Gastrocnemius medialis (tissue), 4 donors: ENCODE results near the gene PARN.

ENCODE experiments used
- POLR2A ChIP-seq, 2 donors: fragments of 450-650 bp; IDR thresholded peaks; one replicate each; pipeline ENCODE4 v1.6.1; 2017; ENCODE audit warnings: antibody characterized with exemption in 2 of 2, mild to moderate bottlenecking in 2 of 2, moderate library complexity in 2 of 2
- TF ChIP-seq, protein P1 (sequence below), 5 experiments: fragments of 450-650 bp in 3 of 5; fragments of 200-600 bp in 2 of 5; sonication (generic) in 2 of 5; IDR thresholded peaks in 4 of 5; conservative IDR thresholded peaks in 1 of 5; 1 replicate in 4 of 5; 2 replicates in 1 of 5; pipeline ENCODE4 v1.5.1; 2016 to 2019; ENCODE audit warnings: antibody characterized with exemption in 5 of 5, mild to moderate bottlenecking in 3 of 5, moderate library complexity in 3 of 5

DNA sequence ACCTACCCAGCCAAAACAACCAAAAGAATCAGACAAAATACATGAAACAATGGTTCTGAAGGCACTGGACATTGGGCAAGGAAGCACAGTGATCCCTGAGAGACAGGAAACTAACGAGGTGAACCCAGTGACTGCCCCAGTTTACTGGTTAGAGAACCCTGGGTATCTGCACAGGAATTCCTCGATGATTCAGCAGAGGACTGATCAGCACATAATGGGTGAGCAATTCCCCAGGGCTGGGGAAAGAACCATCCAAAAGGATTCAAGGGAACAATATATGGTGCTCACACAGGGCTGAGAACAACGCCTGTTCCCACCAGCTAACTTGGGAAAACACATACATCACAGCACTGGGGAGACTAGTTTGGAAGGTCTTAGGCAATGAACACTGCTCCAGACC lies 167.2 kb downstream of the PARN start:
- TF ChIP-seq, protein P1, sequence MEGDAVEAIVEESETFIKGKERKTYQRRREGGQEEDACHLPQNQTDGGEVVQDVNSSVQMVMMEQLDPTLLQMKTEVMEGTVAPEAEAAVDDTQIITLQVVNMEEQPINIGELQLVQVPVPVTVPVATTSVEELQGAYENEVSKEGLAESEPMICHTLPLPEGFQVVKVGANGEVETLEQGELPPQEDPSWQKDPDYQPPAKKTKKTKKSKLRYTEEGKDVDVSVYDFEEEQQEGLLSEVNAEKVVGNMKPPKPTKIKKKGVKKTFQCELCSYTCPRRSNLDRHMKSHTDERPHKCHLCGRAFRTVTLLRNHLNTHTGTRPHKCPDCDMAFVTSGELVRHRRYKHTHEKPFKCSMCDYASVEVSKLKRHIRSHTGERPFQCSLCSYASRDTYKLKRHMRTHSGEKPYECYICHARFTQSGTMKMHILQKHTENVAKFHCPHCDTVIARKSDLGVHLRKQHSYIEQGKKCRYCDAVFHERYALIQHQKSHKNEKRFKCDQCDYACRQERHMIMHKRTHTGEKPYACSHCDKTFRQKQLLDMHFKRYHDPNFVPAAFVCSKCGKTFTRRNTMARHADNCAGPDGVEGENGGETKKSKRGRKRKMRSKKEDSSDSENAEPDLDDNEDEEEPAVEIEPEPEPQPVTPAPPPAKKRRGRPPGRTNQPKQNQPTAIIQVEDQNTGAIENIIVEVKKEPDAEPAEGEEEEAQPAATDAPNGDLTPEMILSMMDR (IDR thresholded peaks at IDR 0.05 in 4 of 5, conservative IDR thresholded peaks at IDR 0.05 in 1 of 5): no peak
- TF ChIP-seq POLR2A (IDR thresholded peaks at IDR 0.05): no peak
